NB4 (cell line): ENCODE measurements around the gene ALDOB.

Source experiments
- DNase-seq: peaks from one replicate; pipeline ENCODE4 v3.0.0; 2010; ENCODE audit warnings: low read depth
- H3K4me3 ChIP-seq: one replicate; pipeline ENCODE4 v1.5.1; 2011; ENCODE audit warnings: mild to moderate bottlenecking, low read depth, low read length, moderate library complexity
- CTCF ChIP-seq: IDR thresholded peaks from one replicate; pipeline ENCODE4 v1.5.1; 2012; ENCODE audit warnings: low read depth, low read length
- MAX ChIP-seq: IDR thresholded peaks from 2 replicates; pipeline ENCODE4 v1.6.1; 2011; ENCODE audit warnings: low read depth, low read length
- MYC ChIP-seq: IDR thresholded peaks from 2 replicates; pipeline ENCODE4 v1.6.1; 2011; ENCODE audit warnings: low read depth, low read length
- POLR2A ChIP-seq: IDR thresholded peaks from 2 replicates; pipeline ENCODE4 v1.6.1; 2011; ENCODE audit warnings: mild to moderate bottlenecking; ENCODE audit not compliant: insufficient read length; ENCODE audit errors: extremely low read depth

Gene ALDOB

DNA sequence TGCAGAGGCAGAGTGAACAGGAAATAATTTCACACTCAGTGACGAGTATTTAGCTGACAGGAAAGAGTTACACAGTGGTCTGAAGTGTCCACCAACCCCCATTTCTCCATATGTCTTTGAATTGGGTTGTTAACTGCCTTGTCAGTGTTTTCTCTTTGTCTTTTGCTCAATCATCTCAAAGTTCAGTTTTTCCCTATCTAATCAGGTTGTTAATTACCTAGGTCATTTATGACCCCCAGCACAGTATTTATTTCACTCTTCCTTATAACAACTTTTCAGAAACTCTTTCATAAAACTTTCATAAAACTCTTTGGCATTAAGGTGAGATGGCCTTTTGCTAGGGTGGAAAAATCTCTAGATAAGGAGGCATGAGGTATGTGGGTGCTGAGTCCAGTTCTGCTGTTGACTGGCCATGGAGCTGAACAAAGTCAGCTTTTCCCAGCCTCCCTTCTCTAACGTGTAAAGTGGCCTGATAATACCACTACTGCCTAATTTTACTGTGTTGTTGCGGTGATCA is 5.2 kb upstream of the ALDOB start:
- no peak overlapping the region for H3K4me3 ChIP-seq
- DNase-seq = no peak
- TF ChIP-seq POLR2A (no peak), CTCF (no peak), MAX (no peak), MYC (no peak)

- TF ChIP-seq MYC (no peak), MAX (no peak), CTCF (no peak), POLR2A (no peak)
These were observed 2.9 kb upstream of the ALDOB start for GRCh38 chr9:101438523-101438922.

DNA sequence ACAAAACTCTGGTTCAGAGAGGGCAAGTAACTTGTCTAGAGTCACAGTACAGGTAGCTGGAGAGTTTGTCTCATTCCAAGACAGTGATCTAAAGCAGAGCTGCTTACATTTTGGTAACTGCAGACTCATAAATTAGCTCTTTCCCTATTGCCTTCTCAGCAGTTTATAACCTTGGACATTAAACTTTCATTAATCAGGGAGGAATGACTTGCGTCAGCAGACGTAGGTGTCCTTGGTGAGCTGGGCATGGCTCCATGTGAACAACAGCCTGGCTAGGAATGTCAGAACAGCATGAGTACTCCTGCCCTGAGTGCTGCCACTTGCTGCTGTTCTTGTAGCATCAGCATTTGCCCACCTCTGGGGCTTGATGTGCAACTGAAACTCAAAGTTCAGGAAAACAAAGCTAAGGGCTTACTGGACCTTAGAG is 2.2 kb upstream of the ALDOB start:
- TF ChIP-seq MAX (no peak), POLR2A (no peak), MYC (no peak), CTCF (no peak)
- DNase-seq = no peak
- H3K4me3 ChIP-seq = no peak overlapping the region

More at GRCh38 chr9:101438523-101438922, 2.9 kb upstream of the ALDOB start:
- DNase-seq = no peak
- H3K4me3 ChIP-seq = no peak overlapping the region

- TF ChIP-seq MYC (no peak), MAX (no peak), CTCF (no peak), POLR2A (no peak)
- DNase-seq = no peak
- no peak overlapping the region for H3K4me3 ChIP-seq
These were observed 576 bp downstream of the ALDOB start for GRCh38 chr9:101434998-101435397.

DNA sequence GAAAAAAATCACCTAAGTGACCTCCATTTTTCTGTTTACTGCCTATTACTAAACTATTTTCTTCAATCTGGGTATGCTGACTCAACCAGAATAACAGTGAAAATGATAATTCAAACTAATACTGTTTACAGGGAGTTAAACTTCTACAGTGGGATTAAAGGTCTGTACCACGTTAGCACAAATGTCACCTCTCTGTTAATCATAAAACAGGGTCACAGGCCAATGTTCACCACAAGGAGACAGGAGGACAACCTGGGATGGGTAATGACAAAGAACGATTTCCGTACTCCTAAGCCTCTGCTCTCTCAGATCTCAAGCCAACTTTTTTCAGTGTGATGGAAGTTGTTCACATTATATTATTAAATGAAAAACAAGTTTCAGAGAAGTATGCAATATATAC is 2.3 kb downstream of the ALDOB start:
- TF ChIP-seq POLR2A = no peak
- TF ChIP-seq MYC = no peak
- no peak for TF ChIP-seq MAX
- no peak for TF ChIP-seq CTCF
- H3K4me3 ChIP-seq = no peak overlapping the region
- no peak for DNase-seq

- no peak for DNase-seq
- H3K4me3 ChIP-seq = no peak overlapping the region
- TF ChIP-seq POLR2A (no peak), MYC (no peak), CTCF (no peak), MAX (no peak)
These were observed 2.8 kb downstream of the ALDOB start for GRCh38 chr9:101432740-101433139.
